ENCODE data around the gene PRSS1. TPM values are rescaled to one million over a fixed set of nuclear protein-coding genes. Genes with fewer than 3 reads are reported as not detected.

The PRSS1 gene
- total and polyA plus RNA-seq, 2 of the 8 experiments (the other 6 are each of a cell fraction or from before 2014, with no cell fraction given): 0.09 TPM; not detected in 1

GRCh38 chr7:142800088-142800487 lies 50.8 kb downstream of the PRSS1 start (continued):
- TF ChIP-seq RNF2 (IDR thresholded peaks at IDR 0.05; ENCODE audit: borderline replicate concordance, low read depth, low read length, missing control alignments, poor library complexity, severe bottlenecking) (no peak), E2F6 (IDR thresholded peaks at IDR 0.05) (no peak), SP4 (IDR thresholded peaks at IDR 0.05; ENCODE audit: low read length) (no peak), SP2 (IDR thresholded peaks at IDR 0.05; ENCODE audit: low read length) (no peak), TBP (IDR thresholded peaks at IDR 0.05; ENCODE audit: low read depth, low read length) (no peak), SIN3A (conservative IDR thresholded peaks at IDR 0.05 in 1 of 2, IDR thresholded peaks at IDR 0.05 in 1 of 2; ENCODE audit: low read depth in 1 of 2, low read length in 2 of 2) (no peak), POLR2AphosphoS5 (IDR thresholded peaks at IDR 0.05; ENCODE audit: low read depth, low read length) (no peak), GTF2F1 (IDR thresholded peaks at IDR 0.05; ENCODE audit: borderline replicate concordance, low read depth, low read length) (no peak)
- TF ChIP-seq, protein P1, sequence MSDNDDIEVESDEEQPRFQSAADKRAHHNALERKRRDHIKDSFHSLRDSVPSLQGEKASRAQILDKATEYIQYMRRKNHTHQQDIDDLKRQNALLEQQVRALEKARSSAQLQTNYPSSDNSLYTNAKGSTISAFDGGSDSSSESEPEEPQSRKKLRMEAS (IDR thresholded peaks at IDR 0.05): no peak
- TF ChIP-seq, protein P2, sequence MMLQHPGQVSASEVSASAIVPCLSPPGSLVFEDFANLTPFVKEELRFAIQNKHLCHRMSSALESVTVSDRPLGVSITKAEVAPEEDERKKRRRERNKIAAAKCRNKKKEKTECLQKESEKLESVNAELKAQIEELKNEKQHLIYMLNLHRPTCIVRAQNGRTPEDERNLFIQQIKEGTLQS (IDR thresholded peaks at IDR 0.05; ENCODE audit: insufficient read depth, low read depth, low read length): no peak
- TF ChIP-seq, protein P3, sequence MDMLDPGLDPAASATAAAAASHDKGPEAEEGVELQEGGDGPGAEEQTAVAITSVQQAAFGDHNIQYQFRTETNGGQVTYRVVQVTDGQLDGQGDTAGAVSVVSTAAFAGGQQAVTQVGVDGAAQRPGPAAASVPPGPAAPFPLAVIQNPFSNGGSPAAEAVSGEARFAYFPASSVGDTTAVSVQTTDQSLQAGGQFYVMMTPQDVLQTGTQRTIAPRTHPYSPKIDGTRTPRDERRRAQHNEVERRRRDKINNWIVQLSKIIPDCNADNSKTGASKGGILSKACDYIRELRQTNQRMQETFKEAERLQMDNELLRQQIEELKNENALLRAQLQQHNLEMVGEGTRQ (IDR thresholded peaks at IDR 0.05; ENCODE audit: low read length): no peak

Measured in H1 (cell line).